ENCODE data around the gene RNASEL. TPM values are rescaled to one million over a fixed set of nuclear protein-coding genes. Genes with fewer than 3 reads are reported as not detected.

Gene RNASEL
- total and polyA plus RNA-seq, 9 donors = 6.7 to 15.0 (median 9.7) TPM

DNA sequence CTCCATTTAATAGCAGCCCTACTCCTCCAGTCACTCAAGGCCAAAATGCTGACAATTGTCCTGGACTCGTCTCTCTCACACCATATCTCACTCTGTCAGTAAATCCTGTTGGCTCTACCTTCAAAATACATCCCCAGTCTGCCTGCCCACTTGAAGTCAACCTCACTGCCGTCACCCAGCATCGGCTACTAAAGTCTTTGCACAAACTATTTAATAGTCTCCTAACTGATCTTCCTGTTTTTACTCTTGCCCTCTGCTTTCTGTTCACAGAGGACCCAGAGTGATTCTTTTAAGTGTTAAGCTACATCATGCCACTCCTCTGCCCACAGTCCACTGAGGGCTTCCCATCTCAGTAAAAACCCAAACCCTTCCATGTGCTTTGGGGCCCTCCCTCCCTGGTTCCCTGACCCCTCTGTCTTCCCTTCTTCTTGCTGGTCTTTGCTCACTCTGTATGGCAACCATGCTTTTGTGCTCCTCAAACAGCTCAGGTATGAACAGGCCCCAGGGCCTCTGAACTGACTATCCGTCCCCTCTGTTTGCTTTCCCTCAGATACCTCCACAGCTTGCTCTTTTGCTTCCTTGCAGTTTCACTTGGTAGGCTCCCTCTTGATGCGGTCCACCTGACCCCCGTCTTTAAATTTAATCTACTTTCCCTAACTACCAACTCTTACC is 19.0 kb downstream of the RNASEL start:
- H3K4me1 ChIP-seq (ENCODE audit: insufficient read depth) = no peaks in the 10 kb centered on the region

DNA sequence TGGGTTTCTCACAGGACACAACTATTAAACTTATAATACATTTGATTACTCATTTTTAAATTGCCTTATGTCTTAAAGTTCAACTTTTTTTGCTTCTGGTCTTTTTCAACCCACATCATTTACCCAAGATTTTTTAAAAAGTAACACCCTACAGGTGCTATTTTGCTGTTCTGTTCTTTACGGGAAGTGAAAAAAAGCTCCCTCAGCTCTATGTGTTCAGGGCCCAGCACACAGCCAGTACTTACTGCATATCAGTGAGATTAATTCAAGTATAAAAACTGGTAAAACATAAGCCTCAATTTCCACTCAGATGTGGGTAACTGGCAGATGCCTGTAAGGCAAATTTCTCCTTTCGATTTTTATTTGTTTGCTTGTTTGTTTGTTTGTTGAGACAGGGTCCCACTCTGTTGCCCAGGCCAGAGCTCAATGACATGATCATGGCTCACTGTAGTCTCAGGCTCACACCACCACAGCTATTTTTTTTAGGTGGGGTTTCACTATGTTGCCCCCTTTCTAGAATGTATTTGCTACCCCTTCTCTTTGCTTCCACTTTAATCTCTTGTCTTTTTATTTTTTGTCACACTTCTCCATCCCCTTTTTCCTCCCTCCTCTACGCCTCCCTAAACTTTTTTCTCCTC is 20.3 kb downstream of the RNASEL start:
- H3K4me3 ChIP-seq = no peak overlapping the region
- TF ChIP-seq EP300 (IDR thresholded peaks at IDR 0.05) = no peak
- TF ChIP-seq POLR2A (IDR thresholded peaks at IDR 0.05) = no peak
- TF ChIP-seq, protein P1, sequence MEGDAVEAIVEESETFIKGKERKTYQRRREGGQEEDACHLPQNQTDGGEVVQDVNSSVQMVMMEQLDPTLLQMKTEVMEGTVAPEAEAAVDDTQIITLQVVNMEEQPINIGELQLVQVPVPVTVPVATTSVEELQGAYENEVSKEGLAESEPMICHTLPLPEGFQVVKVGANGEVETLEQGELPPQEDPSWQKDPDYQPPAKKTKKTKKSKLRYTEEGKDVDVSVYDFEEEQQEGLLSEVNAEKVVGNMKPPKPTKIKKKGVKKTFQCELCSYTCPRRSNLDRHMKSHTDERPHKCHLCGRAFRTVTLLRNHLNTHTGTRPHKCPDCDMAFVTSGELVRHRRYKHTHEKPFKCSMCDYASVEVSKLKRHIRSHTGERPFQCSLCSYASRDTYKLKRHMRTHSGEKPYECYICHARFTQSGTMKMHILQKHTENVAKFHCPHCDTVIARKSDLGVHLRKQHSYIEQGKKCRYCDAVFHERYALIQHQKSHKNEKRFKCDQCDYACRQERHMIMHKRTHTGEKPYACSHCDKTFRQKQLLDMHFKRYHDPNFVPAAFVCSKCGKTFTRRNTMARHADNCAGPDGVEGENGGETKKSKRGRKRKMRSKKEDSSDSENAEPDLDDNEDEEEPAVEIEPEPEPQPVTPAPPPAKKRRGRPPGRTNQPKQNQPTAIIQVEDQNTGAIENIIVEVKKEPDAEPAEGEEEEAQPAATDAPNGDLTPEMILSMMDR (IDR thresholded peaks at IDR 0.05) = no peak
- no peak for DNase-seq
- intact Hi-C loops (cut with DNase I) = no loop called here
- H3K27ac ChIP-seq = no peak overlapping the region
- H3K4me1 ChIP-seq (ENCODE audit: insufficient read depth) = no peaks in the 10 kb centered on the region
- H3K9me3 ChIP-seq = no peaks in the 10 kb centered on the region
- H3K36me3 ChIP-seq = no peaks in the 10 kb centered on the region
- H3K27me3 ChIP-seq = no peaks in the 10 kb centered on the region
- WGBS, 3 donors = 84 to 93% (median 88%) methylated on average over 3 of the region's 3 CpGs

More for the DNA sequence above, 19.0 kb downstream of the RNASEL start:
- Histone ChIP-seq H3K27ac (no peak overlapping the region), H3K4me3 (no peak overlapping the region), H3K27me3 (no peaks in the 10 kb centered on the region), H3K36me3 (no peaks in the 10 kb centered on the region), H3K9me3 (no peaks in the 10 kb centered on the region)
- TF ChIP-seq EP300 (IDR thresholded peaks at IDR 0.05) = no peak
- 90 to 92% (median 90%) methylated on average over 6 of the region's 6 CpGs for WGBS, 3 donors
- intact Hi-C loops (cut with DNase I) = no loop called here
- DNase-seq = no peak

DNA sequence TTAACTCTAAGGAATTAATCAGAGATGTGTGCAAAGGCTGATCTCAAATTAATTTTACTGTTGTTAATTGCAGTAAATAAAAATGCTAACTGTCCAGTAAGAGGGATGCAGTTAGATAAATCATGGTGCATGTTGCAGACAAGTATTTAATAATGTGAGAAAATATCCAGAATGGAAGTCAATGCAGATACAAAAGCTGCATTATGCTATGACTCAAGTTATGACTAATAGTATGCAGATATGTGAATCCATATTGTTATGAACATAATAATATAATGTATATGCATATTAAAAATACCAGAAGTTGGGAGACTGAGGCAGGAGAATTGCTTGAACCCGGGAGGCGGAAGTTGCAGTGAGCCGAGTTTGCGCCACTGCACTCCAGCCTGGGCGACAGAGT is 21.4 kb downstream of the RNASEL start:
- Histone ChIP-seq H3K4me3 (no peak overlapping the region), H3K36me3 (no peaks in the 10 kb centered on the region), H3K27ac (no peak overlapping the region), H3K9me3 (no peaks in the 10 kb centered on the region), H3K4me1 (ENCODE audit: insufficient read depth) (no peaks in the 10 kb centered on the region), H3K27me3 (no peaks in the 10 kb centered on the region)
- 93 to 96% (median 93%) methylated on average over 5 of the region's 5 CpGs for WGBS, 3 donors
- no peak for TF ChIP-seq POLR2A (IDR thresholded peaks at IDR 0.05)
- TF ChIP-seq, protein P1 (IDR thresholded peaks at IDR 0.05) = no peak
- TF ChIP-seq EP300 (IDR thresholded peaks at IDR 0.05) = no peak
- intact Hi-C loops (cut with DNase I) = no loop called here
- no peak for DNase-seq

DNA sequence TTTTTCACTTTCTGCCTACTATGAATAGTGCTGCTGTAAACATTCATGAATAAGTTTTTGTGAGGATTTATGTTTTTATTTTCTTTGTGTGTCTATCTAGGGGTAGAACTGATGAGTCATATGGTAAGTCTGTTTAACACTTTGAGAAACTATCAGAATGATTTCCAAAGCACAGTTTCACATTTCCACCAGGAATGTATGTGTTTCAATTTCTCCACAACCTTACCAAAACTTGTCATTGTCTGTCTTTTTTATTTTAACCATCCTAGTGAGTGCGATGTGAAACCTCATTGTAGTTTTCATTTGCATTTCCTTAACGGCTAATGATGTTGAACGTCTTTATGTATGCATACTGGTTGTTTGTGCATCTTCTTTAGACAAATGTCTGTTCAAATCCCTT is 23.5 kb downstream of the RNASEL start:
- H3K27ac ChIP-seq = no peak overlapping the region
- DNase-seq = no peak
- no peaks in the 10 kb centered on the region for H3K4me1 ChIP-seq (ENCODE audit: insufficient read depth)
- WGBS, 3 donors = 89 to 91% (median 91%) methylated on average over 3 of the region's 3 CpGs
- no peaks in the 10 kb centered on the region for H3K36me3 ChIP-seq
- no peak overlapping the region for H3K4me3 ChIP-seq
- TF ChIP-seq POLR2A (IDR thresholded peaks at IDR 0.05) (no peak), EP300 (IDR thresholded peaks at IDR 0.05) (no peak)
- TF ChIP-seq, protein P1 (IDR thresholded peaks at IDR 0.05) = no peak
- intact Hi-C loops (cut with DNase I) = no loop called here
- no peaks in the 10 kb centered on the region for H3K27me3 ChIP-seq
- no peaks in the 10 kb centered on the region for H3K9me3 ChIP-seq

DNA sequence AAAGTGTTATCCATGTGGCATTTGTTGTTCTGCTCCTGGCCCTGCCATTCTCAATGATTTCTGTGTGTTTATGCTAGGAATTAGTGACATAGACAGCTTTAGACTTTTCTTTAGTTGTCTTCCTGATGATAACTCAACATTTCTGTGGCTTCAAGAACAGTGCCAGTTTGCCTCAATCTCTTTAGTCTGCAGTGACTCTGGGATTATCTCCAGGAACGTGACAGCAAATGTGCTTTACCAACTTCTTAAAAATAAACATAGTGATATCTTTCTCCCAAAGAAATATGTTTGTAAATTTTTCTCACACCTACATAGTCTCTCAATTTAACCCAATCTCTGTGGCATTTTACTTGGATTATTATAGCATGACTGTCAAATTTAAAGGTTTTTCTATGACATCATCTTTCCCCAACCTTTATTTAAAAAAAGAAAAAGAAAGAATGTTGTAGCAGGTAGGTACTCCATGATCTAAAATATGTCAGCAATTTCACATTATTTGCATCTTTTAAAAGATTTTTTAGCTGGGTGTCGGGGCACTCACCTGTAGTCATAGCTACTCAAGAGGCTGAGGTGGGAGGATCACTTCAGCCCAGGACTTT is 24.6 kb downstream of the RNASEL start:
- Histone ChIP-seq H3K4me3 (no peak overlapping the region), H3K27ac (no peak overlapping the region), H3K36me3 (no peaks in the 10 kb centered on the region), H3K27me3 (no peaks in the 10 kb centered on the region), H3K4me1 (ENCODE audit: insufficient read depth) (no peaks in the 10 kb centered on the region), H3K9me3 (no peaks in the 10 kb centered on the region)
- TF ChIP-seq, protein P1 (IDR thresholded peaks at IDR 0.05) = no peak
- TF ChIP-seq POLR2A (IDR thresholded peaks at IDR 0.05) = no peak
- no peak for TF ChIP-seq EP300 (IDR thresholded peaks at IDR 0.05)
- intact Hi-C loops (cut with DNase I) = no loop called here
- 54 to 69% (median 58%) methylated on average over 2 of the region's 2 CpGs for WGBS, 3 donors
- no peak for DNase-seq
